AG04449 (cell line): ENCODE measurements around the gene TFPT.

Experiments
- CTCF ChIA-PET: fragments of 350-600 bp; formaldehyde crosslinking; extraction: SDS; loops from one replicate; lab custom pipeline; 2021; ENCODE audit warnings: antibody characterized with exemption; lab: Yijun Ruan, JAX
- POLR2A ChIA-PET: fragments of 400-600, 350-600 bp; formaldehyde crosslinking; extraction: SDS; loops from one replicate; lab custom pipeline; 2020; ENCODE audit warnings: antibody characterized with exemption, inconsistent platforms; lab: Yijun Ruan, JAX
- DNase-seq: peaks from one replicate; pipeline ENCODE4 v3.0.0-alpha.2; 2010; ENCODE audit warnings: low read depth, low spot score
- H3K4me3 ChIP-seq: 2 replicates; pipeline ENCODE4 v1.5.1; 2011; ENCODE audit warnings: low read depth, mild to moderate bottlenecking, control low read depth, low read length
- TF ChIP-seq, protein P1 (sequence below): IDR thresholded peaks from one replicate; pipeline ENCODE4 v1.5.1; 2011; ENCODE audit warnings: mild to moderate bottlenecking, moderate library complexity, low read length, control low read depth, inconsistent platforms; ENCODE audit not compliant: insufficient read depth; ENCODE audit errors: missing control alignments

TFPT gene, protein sequence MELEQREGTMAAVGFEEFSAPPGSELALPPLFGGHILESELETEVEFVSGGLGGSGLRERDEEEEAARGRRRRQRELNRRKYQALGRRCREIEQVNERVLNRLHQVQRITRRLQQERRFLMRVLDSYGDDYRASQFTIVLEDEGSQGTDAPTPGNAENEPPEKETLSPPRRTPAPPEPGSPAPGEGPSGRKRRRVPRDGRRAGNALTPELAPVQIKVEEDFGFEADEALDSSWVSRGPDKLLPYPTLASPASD

DNA sequence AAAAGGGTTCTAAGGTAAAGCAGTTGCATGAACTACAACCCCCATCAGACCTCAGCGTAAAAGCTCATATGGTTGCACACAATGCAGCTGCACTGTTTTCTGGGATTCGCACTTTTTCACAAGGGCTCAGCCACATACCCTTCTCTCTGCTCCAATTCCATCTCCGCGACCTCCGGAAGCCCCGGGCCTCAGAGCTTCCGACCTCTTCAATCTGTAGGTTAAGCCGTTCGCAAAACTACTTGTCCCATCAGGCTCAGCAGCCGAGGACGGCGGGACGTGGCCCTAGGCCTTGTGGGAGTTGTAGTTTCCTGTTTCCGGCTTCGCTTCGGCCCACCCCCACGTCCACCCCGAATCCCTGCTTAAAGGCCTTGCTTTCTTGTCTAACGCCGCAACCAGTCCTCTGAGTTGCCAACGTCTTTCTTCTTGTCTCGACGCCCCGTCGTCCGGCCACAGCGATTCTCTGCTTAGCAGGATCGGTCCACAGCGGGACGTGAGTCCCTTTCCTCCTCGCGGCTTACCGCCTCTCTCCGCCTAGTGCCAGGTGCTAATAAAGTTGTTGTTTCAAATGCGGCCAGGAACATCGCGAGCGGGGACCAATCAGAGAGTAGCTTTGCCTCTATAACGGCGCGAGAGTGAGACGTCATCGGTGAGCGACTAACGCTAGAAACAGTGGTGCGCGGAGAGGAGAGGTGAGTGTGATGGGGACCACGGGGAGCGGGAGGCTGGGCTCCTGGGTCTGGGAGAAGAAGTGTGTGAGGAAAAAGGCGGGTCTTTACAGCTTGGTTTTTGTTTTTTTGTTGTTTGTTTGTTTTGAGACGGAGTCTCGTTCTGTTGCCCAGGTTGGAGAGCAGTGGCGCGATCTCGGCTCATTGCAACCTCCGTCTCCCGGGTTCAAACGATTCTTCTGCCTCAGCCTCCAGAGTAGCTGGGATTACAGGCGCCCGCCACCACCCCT lies at the start of gene TFPT, which contains the start of gene PRPF31:
Gene TFPT, minus strand, starts transcription at position 549 of the 955 bp plus-strand sequence. Its CDS starts 388 bp downstream, at position 161.
Gene PRPF31, plus strand, starts transcription at position 646 of the 955 bp plus-strand sequence. CDS start 2,525 bp downstream, outside the sequence.
- CTCF ChIA-PET: no interaction called here

DNA sequence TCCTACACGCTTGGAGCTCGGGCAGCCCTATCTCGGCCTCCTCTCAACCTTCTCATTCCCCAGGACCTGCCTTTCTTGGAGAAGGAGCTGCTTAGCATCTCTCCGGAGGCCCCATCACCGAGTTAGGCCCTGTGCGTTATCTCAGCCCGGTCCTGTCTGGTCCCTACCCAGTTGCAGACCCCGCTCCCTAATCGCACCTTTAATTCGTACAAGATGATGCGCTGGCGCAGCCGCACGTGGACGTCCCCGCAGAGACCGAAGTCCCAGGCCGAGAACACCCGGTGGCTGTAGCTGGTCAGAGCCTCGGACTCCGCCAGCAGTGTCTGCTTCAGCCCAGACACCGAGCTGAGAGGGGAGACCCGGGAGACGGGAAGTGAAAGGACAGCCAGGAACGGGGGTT lies 49.8 kb upstream of the TFPT start:
- POLR2A ChIA-PET: interaction anchor here (0.7 kb wide), 1 partner anchor 50 kb away, joined by 3 read pairs; the partner anchor contains the start of genes PRPF31 and TFPT
- TF ChIP-seq, protein P1, sequence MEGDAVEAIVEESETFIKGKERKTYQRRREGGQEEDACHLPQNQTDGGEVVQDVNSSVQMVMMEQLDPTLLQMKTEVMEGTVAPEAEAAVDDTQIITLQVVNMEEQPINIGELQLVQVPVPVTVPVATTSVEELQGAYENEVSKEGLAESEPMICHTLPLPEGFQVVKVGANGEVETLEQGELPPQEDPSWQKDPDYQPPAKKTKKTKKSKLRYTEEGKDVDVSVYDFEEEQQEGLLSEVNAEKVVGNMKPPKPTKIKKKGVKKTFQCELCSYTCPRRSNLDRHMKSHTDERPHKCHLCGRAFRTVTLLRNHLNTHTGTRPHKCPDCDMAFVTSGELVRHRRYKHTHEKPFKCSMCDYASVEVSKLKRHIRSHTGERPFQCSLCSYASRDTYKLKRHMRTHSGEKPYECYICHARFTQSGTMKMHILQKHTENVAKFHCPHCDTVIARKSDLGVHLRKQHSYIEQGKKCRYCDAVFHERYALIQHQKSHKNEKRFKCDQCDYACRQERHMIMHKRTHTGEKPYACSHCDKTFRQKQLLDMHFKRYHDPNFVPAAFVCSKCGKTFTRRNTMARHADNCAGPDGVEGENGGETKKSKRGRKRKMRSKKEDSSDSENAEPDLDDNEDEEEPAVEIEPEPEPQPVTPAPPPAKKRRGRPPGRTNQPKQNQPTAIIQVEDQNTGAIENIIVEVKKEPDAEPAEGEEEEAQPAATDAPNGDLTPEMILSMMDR: no peak
- DNase-seq: no peak
- CTCF ChIA-PET: interaction anchor here (1.2 to 1.6 kb wide), 3 partner anchors 14 to 67 kb away, joined by 3 to 7 read pairs (median 3); no protein-coding TSS in a partner anchor
- no peak overlapping the region for H3K4me3 ChIP-seq

More for the DNA sequence above, at the start of gene TFPT, which contains the start of gene PRPF31:
- DNase-seq: peak; percentile 87
- peak within 1 kb of the TSS; percentile 83 for H3K4me3 ChIP-seq
- TF ChIP-seq, protein P1: no peak
- POLR2A ChIA-PET: interaction anchor here (0.8 to 2.5 kb wide), 7 partner anchors 9 to 74 kb away, joined by 3 to 21 read pairs (median 3); partner anchors contain the start of genes CNOT3, MBOAT7 and NDUFA3

DNA sequence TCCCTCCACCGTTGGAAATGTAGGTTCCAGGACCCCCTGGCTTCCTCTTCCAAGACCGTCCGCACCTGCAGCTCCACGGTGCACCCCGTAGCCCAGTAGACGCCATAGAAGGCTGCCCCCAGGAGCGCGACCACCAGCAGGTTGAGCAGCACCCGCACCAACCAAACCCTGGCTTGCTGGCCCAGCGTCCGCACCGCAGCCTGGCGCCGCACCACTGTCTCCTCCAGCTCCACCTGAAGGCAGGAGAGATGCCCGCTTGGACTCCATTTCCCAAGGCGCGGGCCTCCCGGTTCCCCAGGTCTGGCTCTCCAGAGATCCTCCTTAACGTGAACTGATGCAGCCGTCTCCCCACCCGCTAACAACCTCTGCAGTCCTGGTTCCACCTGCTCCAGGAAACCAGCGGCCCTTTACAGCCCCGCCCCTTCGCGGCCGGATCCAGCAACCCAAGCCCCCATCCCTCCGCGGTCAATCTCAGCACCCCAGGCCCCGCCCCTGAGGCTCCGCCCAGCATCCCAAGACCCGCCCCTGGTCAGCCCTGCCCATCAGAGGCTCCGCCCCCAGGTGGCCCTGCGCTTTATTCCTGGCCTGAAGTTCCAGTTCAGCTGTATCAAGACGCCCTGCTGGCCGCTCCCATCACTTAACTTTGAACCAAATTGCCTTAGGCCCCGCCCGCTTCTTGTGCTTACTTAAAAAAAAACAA lies 49.1 kb upstream of the TFPT start:
- TF ChIP-seq, protein P1: no peak
- peak overlapping the region; percentile 29 for H3K4me3 ChIP-seq
- POLR2A ChIA-PET: interaction anchor here (0.7 kb wide), 1 partner anchor 49 kb away, joined by 3 read pairs; the partner anchor contains the start of genes PRPF31 and TFPT
- CTCF ChIA-PET: interaction anchor here (0.9 to 1.6 kb wide), 5 partner anchors 8 to 68 kb away, joined by 3 to 7 read pairs (median 3); partner anchors contain the start of gene TMC4
- DNase-seq: no peak

DNA sequence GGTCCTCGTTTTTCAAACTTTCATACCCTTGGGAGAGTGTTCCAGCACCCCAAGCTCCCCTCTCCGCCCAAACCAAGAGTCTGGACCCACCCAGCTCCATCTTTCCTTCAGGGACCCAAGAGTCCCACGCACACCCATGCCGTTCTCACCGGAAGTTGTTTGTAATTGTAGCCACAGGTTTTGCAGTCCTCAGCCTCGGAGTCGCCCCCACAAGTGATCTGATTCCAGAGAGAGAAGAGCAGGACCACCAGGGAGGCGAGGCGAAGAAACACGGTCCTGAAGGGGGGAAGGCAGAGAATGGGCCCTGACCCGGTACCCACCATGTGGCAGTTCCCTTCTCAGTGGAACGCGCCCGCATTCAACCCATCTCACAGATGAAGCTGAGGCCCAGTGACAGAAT lies 47.4 kb upstream of the TFPT start:
- no peak overlapping the region; the same call in 1 of the 2 replicates for H3K4me3 ChIP-seq
- CTCF ChIA-PET: interaction anchor here (1.2 to 1.5 kb wide), 3 partner anchors 10 to 26 kb away, joined by 3 read pairs; partner anchors contain the start of gene TMC4
- POLR2A ChIA-PET: interaction anchor here (0.7 kb wide), 1 partner anchor 25 kb away, joined by 4 read pairs; no protein-coding TSS in a partner anchor
- TF ChIP-seq, protein P1: no peak
- DNase-seq: no peak

DNA sequence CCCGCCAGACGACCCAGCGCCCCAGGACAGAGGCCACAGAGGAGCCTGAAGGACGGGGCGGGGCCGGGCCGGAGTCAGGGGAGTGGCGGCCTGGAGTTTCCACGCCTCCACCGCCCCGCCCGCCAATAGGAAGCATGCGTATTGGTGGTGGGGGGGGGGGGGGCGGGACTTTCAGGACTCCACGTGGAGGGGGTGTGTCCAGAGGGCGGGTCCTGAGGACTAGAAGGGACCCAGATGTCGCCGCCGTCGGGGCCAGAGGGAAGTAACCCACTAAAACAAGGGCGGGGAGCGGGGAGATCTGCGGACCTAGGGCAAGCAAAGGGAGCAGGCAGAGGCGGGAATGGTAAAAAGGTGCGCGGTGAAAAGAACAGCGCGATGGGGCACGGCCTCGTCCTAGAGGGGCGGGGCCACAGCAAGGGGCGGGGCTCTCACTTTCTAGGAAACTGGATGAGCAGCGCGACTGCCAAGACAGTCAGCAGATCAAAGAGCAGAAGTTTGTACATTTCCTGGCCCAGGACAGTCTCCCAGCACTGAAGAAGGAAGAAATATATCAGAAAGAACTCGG lies 46.9 kb upstream of the TFPT start:
- no peak for DNase-seq
- peak overlapping the region; percentile 59 for H3K4me3 ChIP-seq
- POLR2A ChIA-PET: no interaction called here
- TF ChIP-seq, protein P1: no peak
- CTCF ChIA-PET: interaction anchor here (1.4 kb wide), 1 partner anchor 12 kb away, joined by 3 read pairs; no protein-coding TSS in a partner anchor
